Right hindlimb (tissue), 1 donor: ENCODE measurements around the gene NDFIP1.

Experiments
- DNase-seq: peaks from one replicate; pipeline ENCODE4 v3.0.0-alpha.2; 2018

Gene NDFIP1

GRCh38 chr5:142095035-142095434 lies 13.5 kb upstream of the NDFIP1 start:
- no peak for DNase-seq

GRCh38 chr5:142095651-142096330 lies 12.8 kb upstream of the NDFIP1 start:
- DNase-seq, result no peak

- no peak for DNase-seq
Observed at GRCh38 chr5:142096382-142096781, 12.2 kb upstream of the NDFIP1 start.

GRCh38 chr5:142097681-142098080 lies 10.9 kb upstream of the NDFIP1 start:
- no peak for DNase-seq

- no peak for DNase-seq
Observed at GRCh38 chr5:142098275-142098674, 10.3 kb upstream of the NDFIP1 start.

- no peak for DNase-seq
Observed at GRCh38 chr5:142098931-142099330, 9.6 kb upstream of the NDFIP1 start.

GRCh38 chr5:142100307-142100706 lies 8.3 kb upstream of the NDFIP1 start:
- DNase-seq, result no peak

- no peak for DNase-seq
Observed at GRCh38 chr5:142102980-142103740, 5.4 kb upstream of the NDFIP1 start.

- no peak for DNase-seq
Observed at GRCh38 chr5:142104491-142104890, 4.1 kb upstream of the NDFIP1 start.

GRCh38 chr5:142106061-142106460 lies 2.5 kb upstream of the NDFIP1 start:
- peak; percentile 84 for DNase-seq

GRCh38 chr5:142107036-142107735 lies 1.4 kb upstream of the NDFIP1 start:
- DNase-seq, result no peak

- DNase-seq, result no peak
Observed at GRCh38 chr5:142107736-142108431, 695 bp upstream of the NDFIP1 start.

GRCh38 chr5:142109331-142110045 lies 909 bp downstream of the NDFIP1 start:
- peak; percentile 49 for DNase-seq

GRCh38 chr5:142110046-142110531 lies 1.5 kb downstream of the NDFIP1 start:
- peak; percentile 24 for DNase-seq

- DNase-seq, result no peak
Observed at GRCh38 chr5:142110988-142111687, 2.6 kb downstream of the NDFIP1 start.

- no peak for DNase-seq
Observed at GRCh38 chr5:142114687-142115086, 6.1 kb downstream of the NDFIP1 start.

GRCh38 chr5:142115937-142116614 lies 7.5 kb downstream of the NDFIP1 start:
- no peak for DNase-seq

- DNase-seq, result peak; percentile 32
Observed at GRCh38 chr5:142117579-142118151, 9.1 kb downstream of the NDFIP1 start.

GRCh38 chr5:142118155-142118686 lies 9.6 kb downstream of the NDFIP1 start:
- DNase-seq, result no peak

- DNase-seq, result no peak
Observed at GRCh38 chr5:142119051-142119625, 10.6 kb downstream of the NDFIP1 start.
